ENCODE measurements around the gene SLC6A6.
A peak's percentile ranks its signal among the peaks of the same experiment; 100 is the strongest.

Gene SLC6A6

DNA sequence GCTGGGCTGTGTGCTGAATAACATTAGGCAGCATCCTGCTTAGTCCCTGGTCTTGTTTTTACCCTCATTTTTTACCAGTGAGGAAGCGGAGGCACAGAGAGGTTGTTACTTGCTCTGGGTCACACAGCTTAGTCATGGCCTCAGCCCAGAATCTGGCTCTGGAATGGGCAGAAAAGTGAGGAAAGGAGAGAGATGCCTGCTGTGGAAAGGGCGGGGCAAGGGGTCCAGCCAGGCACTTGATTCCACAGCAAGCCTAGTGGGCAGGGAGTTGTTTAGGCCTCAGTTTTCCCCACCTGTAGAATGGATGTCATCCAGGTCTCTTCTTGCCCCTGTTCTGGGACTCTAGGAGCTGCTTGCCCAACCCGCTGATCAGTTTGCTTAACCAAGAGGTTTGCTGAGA lies 35.9 kb downstream of the SLC6A6 start:
- DNase-seq = no peak

GRCh38 chr3:14438929-14439328 lies 36.5 kb downstream of the SLC6A6 start:
- DNase-seq = no peak

DNA sequence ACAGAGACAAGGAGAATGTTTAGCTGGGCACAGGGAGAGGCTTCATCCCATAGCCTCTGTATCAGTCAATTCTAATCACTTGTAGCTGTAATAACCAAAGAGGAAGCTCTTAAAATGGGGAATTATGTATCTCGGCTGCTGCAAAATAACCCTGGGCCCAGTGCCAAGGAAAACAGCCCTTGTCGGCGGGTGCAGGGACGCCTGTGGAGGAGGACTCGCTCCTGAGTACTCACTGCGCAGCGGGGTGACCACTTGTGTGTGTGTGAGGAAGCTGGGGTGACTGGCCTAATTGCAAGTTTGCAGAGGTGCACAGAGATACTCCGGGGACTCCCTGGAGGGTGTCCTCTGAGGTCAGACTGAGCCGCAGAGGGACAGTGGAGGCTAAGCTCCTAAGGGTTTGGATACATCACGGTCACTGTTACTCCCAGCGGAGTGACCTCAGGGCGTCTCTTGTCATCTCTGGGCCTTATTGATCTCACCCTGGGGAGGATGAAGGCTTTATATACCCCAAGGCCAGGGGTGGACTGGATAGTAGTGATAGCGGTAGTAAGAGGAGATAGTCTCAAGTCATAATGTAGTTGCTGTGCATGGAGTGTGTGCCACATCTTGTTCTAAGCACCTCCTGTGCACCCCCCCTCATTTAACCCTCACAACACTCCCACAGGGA lies 37.2 kb downstream of the SLC6A6 start:
- DNase-seq = peak in 1 of 2 donors; percentile 60

- DNase-seq = no peak
These were observed 37.7 kb downstream of the SLC6A6 start for GRCh38 chr3:14440168-14440518.

DNA sequence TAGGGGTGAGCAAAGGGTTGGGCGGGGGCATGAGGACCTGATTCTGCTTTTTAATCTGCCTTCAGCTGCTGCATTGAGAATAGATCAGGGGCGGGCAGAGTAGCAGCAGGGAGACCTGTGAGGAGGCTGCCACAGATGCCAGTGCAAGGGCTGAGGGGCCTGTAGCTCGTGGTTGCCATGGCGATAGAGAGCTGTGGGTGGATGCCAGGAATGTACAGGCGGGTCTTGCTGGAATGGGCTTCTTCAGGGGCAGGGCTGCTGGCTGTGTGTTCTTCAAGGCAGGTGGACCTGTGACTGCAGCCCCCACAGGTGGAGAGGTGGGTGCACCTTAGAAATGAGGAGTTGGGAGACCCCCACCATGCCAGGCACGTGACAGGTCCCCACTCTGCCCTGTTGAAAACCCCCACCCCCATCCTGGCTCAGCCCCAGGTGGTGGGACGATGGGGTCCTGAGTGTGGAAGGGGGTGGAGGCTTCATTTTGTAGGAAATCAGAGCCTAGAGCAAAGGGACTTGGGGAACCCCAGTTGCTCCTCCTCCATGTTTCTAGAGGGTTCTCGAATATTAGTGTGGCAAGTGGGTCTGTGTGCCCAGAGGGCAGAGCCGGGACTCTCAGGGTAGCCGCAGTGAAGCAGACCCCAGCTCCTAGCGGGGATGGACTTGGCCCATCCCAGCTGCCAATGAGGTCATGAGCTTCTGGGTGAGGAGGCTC lies 38.3 kb downstream of the SLC6A6 start:
- no peak for DNase-seq

DNA sequence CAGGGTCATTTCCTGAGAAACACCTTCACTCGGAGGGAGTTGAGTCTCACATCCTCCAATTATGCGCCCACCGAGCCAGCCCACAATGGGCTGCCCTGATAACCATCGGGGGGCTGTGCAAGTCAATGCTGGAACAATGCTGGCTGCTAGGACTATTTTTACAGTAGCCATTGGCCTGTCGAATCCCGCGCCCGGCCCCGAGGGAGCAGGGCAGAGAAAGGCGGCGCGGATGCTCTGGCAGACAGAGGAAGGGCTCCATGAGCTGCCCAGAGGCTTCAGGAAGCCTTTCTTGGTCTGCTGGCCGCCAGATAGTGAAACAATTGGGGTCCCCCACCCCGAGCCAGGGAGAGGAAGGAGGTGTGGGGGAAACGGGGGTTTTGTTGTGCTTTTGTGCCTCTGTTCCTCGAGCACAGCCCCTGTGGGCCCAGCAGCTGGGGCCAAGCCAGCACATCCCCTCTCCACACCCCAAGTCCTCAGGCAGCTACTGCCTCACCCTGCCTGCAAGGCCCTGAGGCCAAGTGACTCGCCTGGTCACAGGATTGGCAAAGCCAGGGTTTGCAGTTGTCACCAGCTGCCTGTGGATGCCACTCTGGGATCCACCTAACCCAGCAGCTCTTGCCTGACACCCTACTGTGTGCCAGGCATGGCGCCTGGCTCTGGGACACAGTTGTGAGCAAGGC lies 39.0 kb downstream of the SLC6A6 start:
- no peak for DNase-seq

DNA sequence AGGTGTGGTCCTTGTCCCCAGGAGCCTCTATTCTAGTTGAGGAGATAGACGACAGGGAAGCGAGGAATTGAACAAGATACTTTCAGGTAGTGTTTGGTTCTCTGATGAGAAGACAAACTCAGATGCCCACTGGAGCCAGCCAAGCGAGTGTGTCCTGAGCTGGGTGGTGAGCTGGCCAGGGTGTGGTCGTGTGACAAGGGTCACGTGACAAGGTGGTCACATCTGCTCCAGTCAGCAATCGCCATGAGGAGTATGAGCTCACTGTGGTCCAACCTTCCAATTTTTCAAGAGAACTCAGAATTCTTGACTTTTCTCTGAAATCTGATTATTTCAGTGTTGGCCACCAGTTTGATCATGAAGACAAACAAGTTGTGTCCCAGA lies 39.5 kb downstream of the SLC6A6 start:
- no peak for DNase-seq

DNA sequence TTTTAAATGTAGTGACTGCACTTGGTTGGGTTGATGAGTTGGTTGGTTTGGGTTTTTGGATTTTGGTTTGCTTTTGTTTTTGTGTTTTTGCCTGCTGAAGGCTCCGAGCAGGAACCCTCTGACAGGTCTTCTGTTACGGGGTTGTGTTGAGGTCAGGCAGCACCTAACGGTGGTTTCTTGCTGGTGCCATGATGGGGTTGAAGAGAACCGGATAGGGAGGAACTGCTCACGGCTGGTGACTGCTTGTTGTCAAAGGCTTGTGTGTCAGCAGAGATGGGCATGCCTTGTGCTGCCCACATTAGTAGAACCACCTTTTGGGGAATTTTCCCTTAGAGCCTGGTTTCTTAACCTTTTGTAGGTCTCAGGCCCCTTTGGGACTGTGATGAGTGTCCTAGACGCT lies 42.0 kb downstream of the SLC6A6 start:
- no peak for DNase-seq

- DNase-seq = no peak
These were observed 43.4 kb downstream of the SLC6A6 start for GRCh38 chr3:14445773-14446172.

DNA sequence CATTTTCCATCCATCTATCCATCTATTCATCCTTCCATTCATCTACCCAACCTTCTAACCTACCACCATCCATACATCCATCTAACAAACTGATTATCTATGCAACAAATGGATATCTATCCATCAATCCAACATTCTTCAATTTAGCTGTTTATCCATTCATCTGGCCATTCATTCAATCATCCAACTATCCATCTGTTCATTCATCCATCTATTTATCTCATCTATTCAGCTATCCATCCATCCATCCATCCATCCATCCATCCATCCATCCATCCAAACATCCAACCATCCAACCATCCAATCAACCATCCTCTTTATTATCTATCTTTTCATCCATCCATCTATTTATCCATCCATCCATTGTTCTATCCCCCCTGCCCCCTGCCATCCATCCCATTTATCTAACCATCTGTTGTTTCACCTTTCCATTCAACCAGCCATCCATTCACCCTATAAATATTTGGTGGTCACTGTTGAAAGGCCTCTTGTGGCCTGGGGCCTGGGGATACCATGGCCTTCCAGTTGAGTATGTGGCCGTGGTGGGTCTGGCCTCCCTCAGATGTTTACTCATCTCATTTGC lies 44.7 kb downstream of the SLC6A6 start:
- DNase-seq = no peak

DNA sequence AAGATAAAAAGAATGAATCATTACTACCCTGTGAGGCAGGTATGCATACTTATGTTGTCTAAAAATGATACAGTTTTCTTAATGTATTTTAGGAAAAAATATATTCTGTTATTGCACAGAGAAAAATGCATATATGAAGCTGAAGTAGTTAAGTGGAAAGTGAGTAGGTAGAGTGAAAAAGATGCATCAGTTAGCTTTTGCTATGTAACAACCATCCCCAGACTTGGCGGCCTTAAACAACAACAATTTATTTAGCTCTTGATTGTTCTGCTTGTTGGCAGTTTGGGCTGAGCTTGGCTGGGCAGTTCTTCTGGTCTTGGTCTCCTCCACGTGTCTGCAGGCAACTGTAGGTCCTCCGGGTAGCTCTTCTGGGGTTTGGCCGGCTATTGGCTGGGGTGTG lies 45.7 kb downstream of the SLC6A6 start:
- no peak for DNase-seq

GRCh38 chr3:14448756-14449727 lies 46.6 kb downstream of the SLC6A6 start:
- DNase-seq = no peak

DNA sequence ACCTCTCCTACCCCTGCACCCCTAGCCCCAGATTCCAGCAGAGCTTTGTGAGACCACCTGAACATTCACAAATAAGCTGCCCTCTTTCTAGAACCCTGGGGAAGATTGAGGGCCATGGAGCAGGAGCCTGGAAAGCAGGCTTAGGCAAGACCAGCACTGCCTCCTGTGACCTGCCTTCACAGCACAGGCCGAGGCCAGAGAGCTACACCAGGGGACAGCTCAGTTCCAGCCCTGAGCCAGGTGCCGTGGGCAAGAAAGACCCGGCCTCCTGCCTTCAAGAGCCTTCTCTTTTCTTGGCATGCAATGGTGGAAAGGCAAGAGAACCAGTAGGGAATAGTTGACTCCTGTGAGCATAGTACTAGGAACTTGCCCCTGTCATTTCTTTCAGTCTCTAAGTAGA lies 48.1 kb downstream of the SLC6A6 start:
- no peak for DNase-seq

DNA sequence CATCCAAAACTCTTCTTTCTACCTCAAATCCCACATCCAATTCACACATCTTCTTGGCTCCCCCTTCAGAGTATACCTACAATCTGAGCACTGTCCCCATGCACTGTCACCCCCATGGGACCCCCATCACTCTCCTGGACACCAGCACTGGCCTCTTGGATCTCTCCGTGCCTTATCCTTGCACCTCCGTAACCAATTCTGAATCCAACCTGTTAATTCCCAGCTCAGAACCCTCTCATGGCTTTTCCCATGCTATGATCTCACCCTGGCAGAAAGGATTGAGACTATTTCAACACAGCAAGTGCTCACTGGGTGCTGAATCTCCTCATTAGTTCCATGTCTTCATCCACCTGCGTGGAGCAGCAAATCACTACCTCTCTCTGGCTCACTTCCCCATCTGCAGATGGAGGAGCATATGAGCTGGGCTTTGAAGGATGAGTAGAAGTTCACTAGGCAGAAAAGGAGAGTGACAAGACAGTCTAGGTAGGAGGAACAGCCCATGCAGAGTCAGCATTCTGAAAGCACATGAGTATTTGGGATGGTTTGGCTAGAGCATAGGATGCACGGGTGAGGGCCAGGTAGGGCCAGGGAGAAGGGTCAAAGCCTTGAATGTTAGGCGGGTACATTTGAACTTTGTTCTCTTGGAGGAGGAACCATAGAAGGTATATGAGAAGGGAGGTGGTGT lies 48.7 kb downstream of the SLC6A6 start:
- DNase-seq = no peak

DNA sequence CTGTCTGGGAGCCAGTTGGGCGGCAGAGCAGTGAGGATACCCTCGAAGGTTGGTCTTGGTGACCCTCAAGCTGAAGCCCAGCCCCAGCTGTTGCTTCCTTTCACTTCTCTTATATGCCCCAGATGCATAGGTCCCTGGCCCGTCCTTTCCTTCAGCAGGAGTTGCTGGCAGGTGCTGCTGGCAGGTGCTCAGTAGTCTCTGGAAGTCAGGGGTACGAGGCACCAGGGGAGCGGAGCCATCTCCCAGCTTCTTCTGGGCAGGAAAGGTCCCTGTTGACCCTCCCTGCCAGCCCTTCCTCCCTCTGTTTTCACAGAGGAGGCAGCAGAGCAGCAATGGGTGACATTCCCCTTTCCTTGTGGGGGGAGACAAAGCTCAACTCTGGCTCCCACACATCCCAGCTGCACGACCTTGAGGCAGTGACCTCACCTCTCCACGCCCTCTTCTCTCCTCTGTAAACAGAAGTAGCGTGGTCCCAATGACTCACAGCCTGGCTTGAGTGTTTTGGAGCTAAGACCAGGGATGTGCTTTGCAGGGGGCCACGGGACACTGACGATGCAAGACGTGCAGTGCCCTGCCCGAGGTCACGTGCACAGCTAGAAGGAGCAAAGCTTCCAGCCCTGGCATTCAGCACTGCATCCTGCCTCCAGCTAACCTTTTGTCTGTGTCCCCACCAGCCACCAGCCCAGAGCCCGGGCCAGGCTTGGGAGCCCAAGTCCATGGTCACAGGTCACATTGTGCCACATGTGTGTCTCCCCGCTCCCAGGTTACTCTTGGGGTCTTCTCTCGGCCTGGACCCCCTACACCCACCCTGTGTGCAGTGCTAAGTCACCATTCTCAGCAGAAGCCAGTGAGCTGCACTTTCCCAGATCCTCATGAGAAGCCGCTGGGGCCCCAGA lies 49.7 kb downstream of the SLC6A6 start:
- DNase-seq = no peak

GRCh38 chr3:14452740-14453710 lies 50.6 kb downstream of the SLC6A6 start:
- no peak for DNase-seq

DNA sequence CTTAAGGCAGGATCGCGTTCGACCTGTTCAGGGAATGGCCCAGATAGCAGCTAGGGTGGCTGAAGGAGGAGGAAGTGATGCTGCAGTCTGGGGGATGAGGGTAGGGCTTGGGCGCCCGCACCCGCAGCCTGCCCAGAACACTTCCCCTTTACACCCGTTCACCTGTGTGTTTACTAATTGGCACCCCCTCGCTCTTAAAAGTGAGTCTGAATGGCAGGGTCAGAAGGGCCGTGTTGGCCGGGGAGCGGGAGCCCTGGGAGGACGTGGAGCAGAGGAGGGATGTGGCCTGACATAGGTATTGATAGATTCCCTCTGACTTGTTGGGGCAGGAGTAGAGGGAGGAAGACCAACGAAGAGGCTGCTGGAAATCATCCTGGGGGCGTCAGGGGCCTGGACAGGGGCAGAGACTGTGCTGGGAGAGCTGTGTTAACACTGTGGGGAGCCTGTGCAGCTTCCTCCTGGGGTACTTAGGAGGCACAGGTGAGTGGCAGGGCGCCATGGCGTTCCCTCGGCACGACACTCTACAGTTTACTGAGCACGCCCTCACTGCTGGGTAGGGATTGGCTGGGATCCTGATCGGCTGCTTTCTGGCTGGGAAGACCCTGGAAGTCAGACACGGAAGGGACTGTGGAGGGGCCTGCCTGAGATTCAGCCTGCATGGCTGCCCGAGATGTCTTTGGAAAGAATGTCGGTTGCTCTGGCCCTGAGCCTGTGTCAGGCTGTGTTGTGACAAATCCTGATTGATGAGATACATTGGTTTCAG lies 51.7 kb downstream of the SLC6A6 start:
- no peak for DNase-seq

DNA sequence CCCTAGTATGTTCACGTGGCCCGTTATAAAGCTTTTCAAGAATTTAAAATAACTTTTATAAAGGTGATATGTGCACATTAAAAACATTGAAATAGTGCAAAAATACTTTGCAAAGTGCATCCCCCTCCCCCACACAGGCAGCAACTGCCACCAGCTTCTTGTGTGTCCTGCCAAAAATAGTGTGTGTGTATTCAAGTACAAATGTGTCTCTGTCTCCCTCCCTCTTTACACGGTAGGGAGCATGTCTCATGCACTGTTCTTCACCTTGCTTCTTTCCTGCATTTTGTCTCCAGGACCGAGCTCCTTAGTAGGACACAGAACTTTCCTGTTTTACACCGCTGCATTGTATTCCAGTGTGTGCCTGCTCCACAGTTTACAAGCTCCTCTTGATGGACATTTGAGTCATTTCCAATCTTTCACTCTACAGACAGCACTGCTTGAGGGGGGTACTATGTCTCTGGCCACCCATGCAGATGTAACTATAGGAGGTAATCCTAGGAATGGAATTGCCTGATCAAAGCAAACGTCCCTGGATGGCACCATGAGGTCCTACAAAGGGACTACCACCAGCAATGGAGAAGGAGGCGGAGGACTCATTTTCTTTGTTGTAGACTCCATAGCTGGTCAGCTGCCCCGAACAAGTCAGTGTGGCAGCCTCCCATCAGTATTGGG lies 52.4 kb downstream of the SLC6A6 start:
- DNase-seq = no peak
